HG03196 (cell line): ENCODE measurements around the gene KRTAP4-9.
"Not testable (repeated sequence)": the region's sequence is repeated elsewhere in the genome, so short reads cannot be mapped to it uniquely, and the experiment has no call there.

Experiments used
- ATAC-seq: cut with Tn5 transposase; IDR thresholded peaks from one replicate; pipeline ENCODE4 v1.9.1; 2021; ENCODE audit not compliant: unreplicated experiment

KRTAP4-9 gene

GRCh38 chr17:41105347-41105746, at the start of gene KRTAP4-9:
Gene KRTAP4-9, plus strand, starts transcription at chr17:41105389. Its CDS starts 0 bp downstream, at chr17:41105389.
- ATAC-seq: not testable (repeated sequence)

GRCh38 chr17:41057547-41057946, 47.6 kb upstream of the KRTAP4-9 start:
- ATAC-seq: no peak

DNA sequence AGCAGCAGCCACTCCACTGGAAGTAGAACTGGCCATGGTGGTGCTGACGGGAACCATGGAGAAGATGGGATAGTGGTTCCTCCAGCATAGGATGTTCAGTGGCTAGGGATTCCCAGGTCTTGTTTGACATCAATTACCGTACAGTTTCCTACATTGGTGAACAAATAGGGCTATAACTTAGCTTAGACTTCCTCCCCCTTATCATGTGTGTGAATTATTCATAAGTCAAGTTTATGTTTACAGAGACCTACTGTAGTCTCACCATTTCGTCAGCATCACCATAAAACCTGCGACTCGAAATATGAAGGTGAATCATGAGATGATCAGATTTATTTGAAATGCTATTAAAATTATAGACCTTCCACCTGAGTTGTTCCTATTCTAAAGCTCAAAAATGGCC, 46.4 kb upstream of the KRTAP4-9 start:
- ATAC-seq: no peak

- not testable (repeated sequence) for ATAC-seq
Observed at GRCh38 chr17:41059276-41060051, 45.7 kb upstream of the KRTAP4-9 start.

DNA sequence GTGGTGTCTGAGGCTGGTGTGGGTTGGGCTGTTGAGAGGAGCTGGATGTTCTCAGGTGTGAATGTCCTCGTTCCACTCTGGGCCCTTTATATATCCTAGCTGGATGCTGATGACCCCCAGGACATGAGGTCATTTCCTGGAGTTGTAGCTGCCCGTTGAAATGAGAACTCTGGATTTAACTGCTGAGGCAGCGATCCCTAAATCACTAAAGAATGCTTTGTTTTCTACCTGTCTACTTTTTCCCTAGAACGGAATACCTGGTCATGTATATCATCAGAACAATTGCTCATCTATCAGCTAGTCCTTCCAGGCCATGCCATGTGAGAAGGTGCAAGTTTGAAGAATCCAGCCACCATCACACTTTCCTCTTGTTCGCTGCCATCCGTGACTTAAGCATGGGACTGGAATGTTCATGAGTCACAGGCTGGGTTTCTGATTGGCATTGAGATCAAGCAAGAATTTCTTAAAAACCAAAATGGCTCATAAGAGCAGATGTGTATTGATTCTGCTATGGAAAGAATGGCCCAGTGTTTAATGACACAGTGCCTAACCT, 45.1 kb upstream of the KRTAP4-9 start, which contains the start of gene KRTAP2-3:
KRTAP2-3 (minus strand) TSS at position 63 of the 553 bp plus-strand sequence. CDS start 64 bp downstream, outside the sequence.
- no peak for ATAC-seq

DNA sequence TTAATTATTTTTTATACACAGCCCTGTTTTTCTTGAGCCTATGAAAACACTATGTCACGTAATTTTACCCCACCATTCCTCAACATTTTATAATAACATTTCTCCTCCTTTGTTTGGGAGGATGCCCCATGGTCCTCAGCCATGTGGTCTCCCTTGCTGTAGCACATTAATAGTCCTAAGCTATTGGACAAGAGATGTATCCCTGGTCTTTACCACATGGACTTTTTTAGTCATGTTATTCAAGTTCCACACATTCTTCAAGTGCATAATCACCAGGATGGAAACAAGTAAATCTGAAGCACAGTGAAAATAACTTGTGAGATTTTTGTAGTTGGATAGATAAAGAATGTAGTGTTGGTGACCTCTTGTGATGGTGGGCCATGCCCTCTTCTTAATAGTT, 43.2 kb upstream of the KRTAP4-9 start:
- ATAC-seq: no peak

DNA sequence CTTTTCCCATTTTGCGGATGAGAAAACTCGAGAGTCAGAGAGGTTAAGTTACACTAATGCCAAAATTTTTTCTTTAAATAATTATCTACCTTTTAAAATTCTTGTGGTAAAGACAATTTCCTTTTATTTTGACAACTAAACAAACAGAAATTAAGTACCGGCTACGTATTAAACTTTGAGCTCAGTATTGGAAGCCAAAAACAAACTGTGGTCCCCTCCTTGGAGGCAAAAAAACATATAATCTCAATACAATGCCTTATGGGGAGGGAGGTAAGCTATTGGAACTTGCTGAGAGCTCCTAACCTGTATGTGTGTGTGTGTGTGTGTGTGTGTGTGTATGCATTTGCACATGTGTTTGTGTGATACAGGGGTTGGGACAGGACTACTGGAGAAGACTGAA, 41.7 kb upstream of the KRTAP4-9 start:
- ATAC-seq: no peak

DNA sequence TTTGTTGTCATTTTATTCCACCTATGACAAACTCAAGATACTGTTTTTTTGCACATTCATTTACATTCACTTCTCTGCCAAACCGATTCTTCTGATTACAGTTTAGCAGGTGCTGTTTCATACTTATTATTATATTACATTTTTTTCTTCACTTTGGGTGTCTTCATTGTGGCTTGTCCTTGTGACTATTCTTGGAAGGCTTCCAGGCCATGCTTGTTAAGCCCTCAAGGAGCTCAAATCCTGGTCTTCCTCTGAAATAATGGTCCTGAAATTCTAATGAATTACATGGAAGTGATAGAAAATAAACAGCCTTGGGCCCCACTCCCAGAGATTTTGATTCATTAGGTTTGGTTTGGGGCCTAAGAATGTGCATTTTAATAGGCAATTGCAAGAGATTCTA, 40.9 kb upstream of the KRTAP4-9 start:
- ATAC-seq: no peak

- ATAC-seq: not testable (repeated sequence)
Observed at GRCh38 chr17:41065016-41065689, 40.0 kb upstream of the KRTAP4-9 start.

- no peak for ATAC-seq
Observed at GRCh38 chr17:41065829-41066624, 39.2 kb upstream of the KRTAP4-9 start, which contains the start of gene KRTAP2-4. Gene KRTAP2-4, minus strand, starts transcription at chr17:41065879. Its CDS starts 34 bp downstream, at chr17:41065845.

DNA sequence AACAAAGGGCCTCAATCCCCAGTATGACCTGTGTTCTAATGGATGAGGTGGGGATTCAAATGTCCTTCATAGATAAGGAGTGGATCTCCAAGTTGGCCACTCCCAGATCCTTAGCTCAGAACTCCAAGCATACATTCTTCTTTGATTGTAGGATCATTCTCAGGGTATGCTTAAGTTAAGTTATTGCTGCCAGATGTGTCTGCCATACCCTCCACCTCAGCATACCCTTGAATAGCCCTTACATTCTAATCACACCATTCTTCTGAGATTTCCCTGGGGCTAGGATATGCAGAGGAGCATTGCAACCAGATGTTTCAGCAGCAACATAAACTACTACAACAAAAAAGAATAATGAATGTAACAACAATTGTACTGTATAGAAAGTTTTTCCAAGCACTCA, 37.9 kb upstream of the KRTAP4-9 start:
- ATAC-seq: no peak

DNA sequence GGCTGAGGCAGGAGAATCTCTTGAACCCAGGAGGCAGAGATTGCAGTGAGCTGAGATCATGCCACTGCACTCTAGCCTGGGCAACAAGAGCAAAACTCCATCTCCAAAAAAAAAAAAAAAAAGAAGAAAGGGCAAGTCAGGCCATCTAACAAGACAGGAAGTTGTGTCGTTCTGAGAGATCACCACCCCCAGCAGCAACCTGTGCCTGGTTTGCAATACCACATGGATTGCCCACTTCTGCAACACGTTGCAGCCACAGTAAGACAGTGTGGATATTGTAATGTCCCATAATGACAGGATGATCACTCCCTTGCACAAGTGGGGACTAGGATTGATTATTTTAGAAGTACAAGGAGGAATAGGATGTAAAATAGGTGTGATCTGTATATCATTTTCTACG, 36.2 kb upstream of the KRTAP4-9 start:
- ATAC-seq: no peak

DNA sequence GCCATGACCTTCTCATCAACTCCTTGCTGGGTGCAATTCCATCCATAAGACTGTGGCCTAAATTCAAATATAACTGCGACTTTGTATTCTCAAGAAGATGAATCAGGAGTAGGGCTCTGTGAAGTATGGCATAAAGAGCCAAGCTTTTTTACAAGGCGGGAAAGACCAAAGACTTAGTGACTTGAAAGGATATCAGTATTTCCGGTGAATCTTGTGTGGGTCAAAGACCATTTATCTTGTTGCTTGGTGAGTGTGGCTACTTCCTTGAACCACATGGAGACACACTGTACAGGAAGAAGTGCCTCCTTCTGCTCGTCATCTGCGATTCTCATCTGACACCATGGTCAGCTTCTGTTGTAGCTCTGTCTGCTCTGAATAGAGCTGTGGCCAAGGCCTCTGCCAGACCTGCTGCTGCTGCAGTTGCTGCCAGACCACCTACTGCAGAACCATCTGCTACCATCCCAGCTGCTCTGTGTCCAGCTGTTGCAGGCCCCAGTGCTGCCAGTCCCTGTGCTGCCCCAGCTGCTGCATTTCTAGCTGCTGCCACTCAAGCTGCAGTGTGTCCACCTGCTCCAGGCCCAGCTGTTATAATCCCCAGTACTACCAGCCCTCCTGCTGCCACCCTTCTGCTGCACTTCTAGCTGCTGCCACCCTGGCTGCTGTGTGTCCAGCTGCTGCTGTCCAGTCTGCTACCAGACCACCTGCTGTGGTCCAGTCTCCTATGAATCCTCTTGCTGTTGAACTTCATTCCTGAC, 33.4 kb upstream of the KRTAP4-9 start:
- ATAC-seq: no peak

DNA sequence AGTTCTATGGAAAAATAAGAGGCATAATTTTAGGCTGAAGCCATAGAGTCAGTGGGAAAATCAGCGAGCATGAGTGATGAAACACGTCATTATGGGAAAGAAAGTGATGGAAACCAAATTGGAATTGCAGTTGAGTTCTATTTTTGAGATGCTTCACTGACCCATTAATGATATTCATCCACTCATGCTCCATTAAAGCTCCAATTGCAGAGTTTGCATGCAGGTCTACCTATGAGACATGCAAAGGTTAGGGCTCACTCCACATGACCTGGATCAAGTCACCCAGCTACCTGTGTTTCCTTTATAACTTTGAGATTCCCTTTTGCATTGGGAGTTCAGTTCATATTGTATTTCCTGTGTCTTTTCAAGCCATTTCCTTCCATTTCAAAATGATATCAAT, 31.5 kb upstream of the KRTAP4-9 start:
- ATAC-seq: no peak

DNA sequence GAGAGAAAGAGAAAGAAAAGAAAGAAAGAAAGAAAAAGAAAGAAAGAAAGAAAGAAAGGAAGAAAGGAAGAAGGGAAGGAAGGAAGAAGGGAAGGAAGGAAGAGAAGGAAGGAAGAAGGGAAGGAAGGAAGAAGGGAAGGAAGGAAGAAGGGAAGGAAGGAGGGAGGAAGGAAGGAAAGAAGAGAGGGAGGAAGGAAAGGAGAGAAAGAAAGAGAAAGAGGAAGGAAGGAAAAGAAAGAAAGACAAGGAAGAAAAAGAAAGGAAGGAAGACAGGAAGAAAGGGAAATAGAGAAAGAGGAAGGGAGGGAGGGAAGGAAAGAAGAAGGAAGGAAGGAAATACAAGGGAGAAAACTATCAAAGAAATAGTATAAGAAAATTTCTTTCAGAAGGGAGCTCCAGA, 28.4 kb upstream of the KRTAP4-9 start:
- no peak for ATAC-seq

DNA sequence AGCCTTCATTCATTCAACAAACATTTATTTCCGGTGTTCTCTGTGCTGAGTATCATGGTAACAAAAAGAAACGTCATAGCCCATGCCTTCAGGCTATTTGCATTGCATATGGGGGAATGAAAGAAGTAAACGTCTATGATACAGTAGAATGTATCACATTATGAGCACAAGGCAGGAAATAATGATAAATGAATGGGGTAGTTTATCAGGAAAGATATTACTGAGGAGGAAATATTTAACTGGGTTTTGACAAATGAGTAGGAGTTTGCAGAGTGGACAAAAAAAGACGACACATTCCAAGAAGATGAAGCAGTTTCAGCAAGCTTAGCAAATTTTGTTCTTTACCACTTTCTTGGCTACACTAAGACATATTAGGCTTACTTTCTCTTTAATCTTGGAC, 22.6 kb upstream of the KRTAP4-9 start:
- ATAC-seq: no peak

DNA sequence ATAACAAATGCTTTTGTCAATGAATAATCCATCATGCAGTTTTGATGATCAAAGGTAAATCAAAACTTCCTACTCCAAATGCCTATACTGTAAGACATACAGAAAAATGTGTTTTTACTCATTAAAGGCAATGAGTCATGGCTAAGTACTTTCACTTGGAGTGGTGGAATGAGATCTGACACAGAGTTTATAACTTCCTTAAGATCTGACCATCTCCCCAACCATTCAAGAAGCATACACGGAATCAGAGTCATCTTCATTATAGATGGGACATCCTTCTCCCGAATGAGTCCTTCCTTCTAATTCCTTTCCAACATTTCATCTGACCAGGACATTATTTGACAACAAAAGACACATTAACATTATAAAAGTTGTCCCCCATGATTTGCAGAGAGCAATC, 21.8 kb upstream of the KRTAP4-9 start:
- ATAC-seq: not testable (repeated sequence)

GRCh38 chr17:41084100-41084856, 20.9 kb upstream of the KRTAP4-9 start, which contains the start of gene KRTAP4-7:
Gene KRTAP4-7, plus strand, starts transcription at chr17:41084150. Its CDS starts 57 bp downstream, at chr17:41084207.
- not testable (repeated sequence) for ATAC-seq

GRCh38 chr17:41088760-41089352, 16.3 kb upstream of the KRTAP4-9 start:
- not testable (repeated sequence) for ATAC-seq
